Activated B cell treated with CpG ODN at 0.5 μM for 24 hours (primary cell): Measurements from ENCODE around the gene FRY. TPM values are rescaled to one million over a fixed set of nuclear protein-coding genes. Genes with fewer than 3 reads are reported as not detected.

Source experiments
- ATAC-seq: fragments of 200-7000 bp; cut with Tn5 transposase; one replicate; pipeline ENCODE4 v1.10.0; 2021; ENCODE audit warnings: low read depth, mild to moderate bottlenecking, moderate library complexity
- CTCF ChIA-PET: fragments of 350-600 bp; sonication (Branson Sonifier 250); formaldehyde crosslinking; loops from one replicate; lab custom pipeline; 2021; ENCODE audit warnings: antibody characterized with exemption; lab: Charles Lee
- POLR2A ChIA-PET: fragments of 350-600 bp; sonication (Branson Sonifier 250); formaldehyde crosslinking; loops from one replicate; lab custom pipeline; 2021; ENCODE audit warnings: antibody characterized with exemption; lab: Charles Lee
- DNase-seq: peaks from one replicate; pipeline ENCODE4 v3.0.0; 2022
- H3K27ac Mint-ChIP-seq: one replicate; pipeline ENCODE4 v1.8.0; 2020; ENCODE audit warnings: mixed read lengths
- H3K27me3 Mint-ChIP-seq: one replicate; pipeline ENCODE4 v1.8.0; 2021; ENCODE audit warnings: mixed read lengths
- H3K36me3 Mint-ChIP-seq: one replicate; pipeline ENCODE4 v1.8.0; 2021; ENCODE audit warnings: low read depth, mixed read lengths
- H3K4me1 Mint-ChIP-seq: one replicate; pipeline ENCODE4 v1.8.0; 2021; ENCODE audit warnings: mixed read lengths
- H3K4me3 Mint-ChIP-seq: one replicate; pipeline ENCODE4 v1.8.0; 2020; ENCODE audit warnings: mild to moderate bottlenecking, mixed read lengths
- H3K9me3 Mint-ChIP-seq: one replicate; pipeline ENCODE4 v1.8.0; 2020; ENCODE audit warnings: mixed read lengths
- CTCF ChIP-seq: fragments of 200-600 bp; IDR thresholded peaks from one replicate; pipeline ENCODE4 v1.8.0; 2022; ENCODE audit warnings: antibody characterized with exemption, mild to moderate bottlenecking
- intact Hi-C: fragments of 100-400 bp; cut with micrococcal nuclease; formaldehyde crosslinking; loops from one replicate; pipeline ENCODE4 v1.15.1; 2024
- total RNA-seq: library from RNA; stranded (reverse); gene quantifications from 2 replicates; pipeline ENCODE4 v1.2.3, GENCODE V29; 2022

The FRY gene
- total RNA-seq, 1 donor from 2014 or later: 4.8 TPM

GRCh38 chr13:32299893-32300292 is 268.3 kb downstream of the FRY start:
- intact Hi-C loops: no loop called here
- Mint-ChIP-seq H3K4me1 (no peaks in the 10 kb centered on the region), H3K9me3 (no peaks in the 10 kb centered on the region), H3K4me3 (no peak overlapping the region), H3K27ac (no peak overlapping the region), H3K27me3 (peaks cover 9% of the 10 kb centered on the region), H3K36me3 (no peaks in the 10 kb centered on the region)
- ATAC-seq (no peak), DNase-seq (no peak)
- no peak for TF ChIP-seq CTCF
- CTCF ChIA-PET: no interaction called here
- POLR2A ChIA-PET: no interaction called here

DNA sequence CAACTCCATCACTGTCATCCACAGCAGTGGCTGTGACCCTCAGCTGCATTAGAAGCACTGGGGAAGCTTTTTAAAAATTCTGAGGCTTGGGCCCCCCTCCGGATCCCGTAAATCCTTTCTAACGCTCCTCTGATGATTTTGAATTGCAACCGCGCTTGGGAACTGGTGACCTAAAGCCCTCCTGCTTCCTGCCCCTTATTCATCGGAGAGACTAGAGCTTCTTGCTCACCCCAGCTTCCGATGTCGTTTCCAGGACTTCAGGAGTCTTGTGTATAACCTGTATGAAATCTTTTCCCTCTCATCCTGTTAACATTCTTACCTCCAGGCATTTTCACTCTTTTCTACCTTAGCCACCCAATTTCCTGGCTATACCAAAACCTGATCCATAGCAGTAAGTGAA is 268.8 kb downstream of the FRY start:
- CTCF ChIA-PET: no interaction called here
- no peak for DNase-seq
- no peak for TF ChIP-seq CTCF
- intact Hi-C loops: no loop called here
- H3K36me3 Mint-ChIP-seq: no peaks in the 10 kb centered on the region
- POLR2A ChIA-PET: no interaction called here
- no peaks in the 10 kb centered on the region for H3K4me1 Mint-ChIP-seq
- peaks cover 9% of the 10 kb centered on the region for H3K27me3 Mint-ChIP-seq
- H3K9me3 Mint-ChIP-seq: no peaks in the 10 kb centered on the region
- ATAC-seq: no peak
- H3K4me3 Mint-ChIP-seq: no peak overlapping the region
- H3K27ac Mint-ChIP-seq: no peak overlapping the region

- POLR2A ChIA-PET: interaction anchor here (0.6 kb wide), 1 partner anchor 26 kb away, joined by 4 read pairs; no protein-coding TSS in a partner anchor
- CTCF ChIA-PET: interaction anchor here (1.4 kb wide), 1 partner anchor 11 kb away, joined by 3 read pairs; no protein-coding TSS in a partner anchor
These were observed 269.3 kb downstream of the FRY start for GRCh38 chr13:32300920-32301319.

DNA sequence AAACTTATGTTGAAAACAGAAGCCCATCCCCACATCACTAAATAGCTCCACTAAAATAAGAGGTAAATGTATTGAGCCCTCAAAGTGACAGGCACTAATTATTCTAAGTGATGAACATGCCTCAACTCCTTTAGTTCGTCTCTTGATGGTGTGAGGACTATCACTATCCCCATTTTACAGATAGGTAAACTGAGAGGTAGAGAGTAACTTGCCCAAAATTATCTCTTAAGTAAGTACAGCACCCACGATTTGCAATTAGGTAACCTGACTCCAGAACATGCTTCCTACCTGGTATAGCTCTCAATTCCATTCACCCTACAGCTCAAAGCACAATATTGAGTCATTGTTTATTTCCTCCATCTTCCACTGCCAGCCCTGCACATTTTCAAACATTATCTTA is 270.9 kb downstream of the FRY start:
- Mint-ChIP-seq H3K4me3 (no peak overlapping the region), H3K27me3 (peaks cover 9% of the 10 kb centered on the region), H3K27ac (no peak overlapping the region), H3K9me3 (no peaks in the 10 kb centered on the region), H3K4me1 (no peaks in the 10 kb centered on the region), H3K36me3 (no peaks in the 10 kb centered on the region)
- ChIA-PET POLR2A (no interaction called here), CTCF (interaction anchor here (1.4 kb wide), 1 partner anchor 9 kb away, joined by 3 read pairs; no protein-coding TSS in a partner anchor)
- no peak for TF ChIP-seq CTCF
- no peak for ATAC-seq
- intact Hi-C loops: no loop called here
- no peak for DNase-seq

More at GRCh38 chr13:32300920-32301319, 269.3 kb downstream of the FRY start:
- peaks cover 9% of the 10 kb centered on the region for H3K27me3 Mint-ChIP-seq
- H3K4me3 Mint-ChIP-seq: no peak overlapping the region
- TF ChIP-seq CTCF: no peak
- no peaks in the 10 kb centered on the region for H3K4me1 Mint-ChIP-seq
- no peak for ATAC-seq
- no peak for DNase-seq
- intact Hi-C loops: no loop called here
- H3K9me3 Mint-ChIP-seq: no peaks in the 10 kb centered on the region
- no peaks in the 10 kb centered on the region for H3K36me3 Mint-ChIP-seq
- H3K27ac Mint-ChIP-seq: no peak overlapping the region

- Mint-ChIP-seq H3K4me1 (peaks cover 11% of the 10 kb centered on the region), H3K36me3 (no peaks in the 10 kb centered on the region), H3K9me3 (no peaks in the 10 kb centered on the region), H3K27me3 (peaks cover 3% of the 10 kb centered on the region), H3K4me3 (no peak overlapping the region), H3K27ac (no peak overlapping the region)
- ChIA-PET CTCF (interaction anchor here (1.2 to 3.9 kb wide), 3 partner anchors 9 to 396 kb away, joined by 3 to 20 read pairs (median 3); partner anchors contain the start of genes BRCA2 and ZAR1L), POLR2A (interaction anchor here (0.6 to 1.5 kb wide), 2 partner anchors 9 to 59 kb away, joined by 3 to 6 read pairs; partner anchors contain the start of genes BRCA2 and ZAR1L)
- ATAC-seq: no peak
- intact Hi-C loops: no loop called here
- DNase-seq: no peak
- no peak for TF ChIP-seq CTCF
These were observed 274.1 kb downstream of the FRY start for GRCh38 chr13:32305646-32306045.
